ENCODE measurements around the gene PRIMPOL.
"Not testable (repeated sequence)": the region's sequence is repeated elsewhere in the genome, so short reads cannot be mapped to it uniquely, and the experiment has no call there.

GRCh38 chr4:184600982-184601381, 48.6 kb upstream of the PRIMPOL start:
- TF ChIP-seq CTCF (IDR thresholded peaks at IDR 0.05; ENCODE audit: poor library complexity); EZH2 (IDR thresholded peaks at IDR 0.05; ENCODE audit: borderline replicate concordance); EZH2phosphoT487 (IDR thresholded peaks at IDR 0.05; ENCODE audit: low read depth, severe bottlenecking, unreplicated experiment): not testable (repeated sequence)

Measured in hepatocyte (in vitro differentiated cells).